Ovary (tissue), 9 donors: ENCODE data around the gene HOXB3. TPM values are rescaled to one million over a fixed set of nuclear protein-coding genes. Genes with fewer than 3 reads are reported as not detected.

Experiments
- DNase-seq, 5 donors: peaks; one replicate each; pipeline ENCODE4 v3.0.0-alpha.2; 2019 to 2020
- H3K27ac ChIP-seq, 2 donors: fragments of 200-600 bp; one replicate each; pipeline versions ENCODE4 v1.5.1 to v1.8.0; 2019 to 2022
- H3K27me3 ChIP-seq: fragments of 200-600 bp; one replicate; pipeline ENCODE4 v1.8.0; 2022
- H3K36me3 ChIP-seq: fragments of 200-600 bp; sonication (generic); one replicate; pipeline ENCODE4 v1.5.1; 2019
- H3K4me1 ChIP-seq: one replicate; pipeline ENCODE4 v1.8.1; 2013; ENCODE audit warnings: mild to moderate bottlenecking, moderate library complexity; ENCODE audit not compliant: insufficient read depth
- H3K4me3 ChIP-seq: fragments of 200-600 bp; sonication (generic); one replicate; pipeline ENCODE4 v1.5.1; 2017
- H3K9me3 ChIP-seq, 2 donors: fragments of 200-600 bp in 1 of 2; sonication (generic) in 1 of 2; one replicate each; pipeline versions ENCODE4 v1.5.1 to v1.8.1; 2013 to 2019; ENCODE audit warnings: mild to moderate bottlenecking in 1 of 2, moderate library complexity in 1 of 2
- EP300 ChIP-seq: sonication (generic); formaldehyde crosslinking; IDR thresholded peaks from one replicate; pipeline ENCODE4 v1.6.1; 2017; ENCODE audit warnings: antibody characterized with exemption
- POLR2A ChIP-seq: fragments of 450-650 bp; IDR thresholded peaks from one replicate; pipeline ENCODE4 v1.6.1; 2017; ENCODE audit warnings: antibody characterized with exemption, mild to moderate bottlenecking, moderate library complexity
- WGBS, 3 donors: extraction: QIAGEN DNeasy Blood & Tissue Kit in 1 of 3; methylation state at CpG; one replicate each; pipeline versions ENCODE4 v1.1.5 to v1.1.7; 2013 to 2017; 5-methylcytosine and 5-hydroxymethylcytosine counted together
- intact Hi-C, 4 donors: fragments of 100-400 bp; cut with DNase I; formaldehyde crosslinking; loops; one replicate each; pipeline versions ENCODE4 v1.11.0 to v1.15.1; 2022 to 2023
- polyA plus RNA-seq, 2 donors: library from polyadenylated mRNA; stranded (reverse); fragments of 200-250 nt in 1 of 2; fragments of 350-450 nt in 1 of 2; fragmentation: Illumina TruSeq in 1 of 2; extraction: RNeasy Lipid Tissue Mini Kit (QIAGEN cat#74804) in 1 of 2; gene quantifications; one replicate each; pipeline ENCODE4 v1.2.3, GENCODE V29; 2013 to 2014
- total RNA-seq, 7 donors: library from RNA; depleted of rRNA in 2 of 7; stranded (reverse); fragments of >200 nt in 2 of 7; fragmentation: NEBNext Ultra II Directional in 3 of 7; extraction: Animal tissue kit (Norgen Biotek cat#: 25700) in 3 of 7; gene quantifications; one replicate each; pipeline versions ENCODE4 v1.1.0 to v1.2.4, GENCODE V29; 2016 to 2023
- TF ChIP-seq, protein P1 (sequence below), 3 donors: fragments of 450-650 bp in 2 of 3; fragments of 200-600 bp in 1 of 3; IDR thresholded peaks; one replicate each; pipeline versions ENCODE4 v1.5.1 to v1.8.0; 2016 to 2022; ENCODE audit warnings: antibody characterized with exemption in 3 of 3, mild to moderate bottlenecking in 1 of 3
- donor health status: DM: no; HTN: no; CAD: no; lungs with moderate emphysema.
- donor health status: DM: no; HTN: no; CAD: no.
- donor health status: Bipolar disorder and iron deficiency.
- donor health status: DM: yes; HTN: yes; CAD: no.
- donor health status: DM: no; HTN: no; CAD: no.
- donor health status: DM: yes; HTN: yes; CAD: no.

Gene HOXB3
- total and polyA plus RNA-seq, 9 donors, result 0.43 to 10.7 (median 2.7) TPM

DNA sequence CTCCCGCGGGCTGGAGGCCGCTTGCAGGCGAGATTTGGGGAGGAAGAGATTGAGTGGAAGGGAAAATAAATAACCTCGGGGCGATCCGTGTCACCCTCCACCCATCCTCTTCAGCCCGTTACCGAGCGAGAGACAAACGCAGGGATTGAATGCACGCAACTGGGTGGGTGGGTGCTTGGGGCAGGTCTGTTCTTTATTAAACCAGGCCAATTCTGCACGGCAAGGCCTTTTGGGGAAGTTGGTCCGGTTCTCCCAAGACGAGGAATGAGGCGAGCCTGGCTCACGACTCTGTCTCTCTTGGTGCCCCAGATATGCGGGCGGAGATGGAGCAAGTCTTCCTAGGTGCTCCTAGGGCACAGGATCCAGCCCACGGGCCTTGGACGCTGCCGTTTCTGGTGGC is 21.2 kb upstream of the HOXB3 start:
- DNase-seq, result no peak
- Histone ChIP-seq H3K4me1 (peaks cover 2% of the 10 kb centered on the region), H3K27me3 (peaks cover 4% of the 10 kb centered on the region), H3K27ac (no peak overlapping the region), H3K9me3 (peaks cover 0 to 2% of the 10 kb centered on the region in 2 donors), H3K4me3 (peak overlapping the region; percentile 39), H3K36me3 (no peaks in the 10 kb centered on the region)
- TF ChIP-seq POLR2A, result no peak
- TF ChIP-seq EP300, result no peak
- TF ChIP-seq, protein P1, sequence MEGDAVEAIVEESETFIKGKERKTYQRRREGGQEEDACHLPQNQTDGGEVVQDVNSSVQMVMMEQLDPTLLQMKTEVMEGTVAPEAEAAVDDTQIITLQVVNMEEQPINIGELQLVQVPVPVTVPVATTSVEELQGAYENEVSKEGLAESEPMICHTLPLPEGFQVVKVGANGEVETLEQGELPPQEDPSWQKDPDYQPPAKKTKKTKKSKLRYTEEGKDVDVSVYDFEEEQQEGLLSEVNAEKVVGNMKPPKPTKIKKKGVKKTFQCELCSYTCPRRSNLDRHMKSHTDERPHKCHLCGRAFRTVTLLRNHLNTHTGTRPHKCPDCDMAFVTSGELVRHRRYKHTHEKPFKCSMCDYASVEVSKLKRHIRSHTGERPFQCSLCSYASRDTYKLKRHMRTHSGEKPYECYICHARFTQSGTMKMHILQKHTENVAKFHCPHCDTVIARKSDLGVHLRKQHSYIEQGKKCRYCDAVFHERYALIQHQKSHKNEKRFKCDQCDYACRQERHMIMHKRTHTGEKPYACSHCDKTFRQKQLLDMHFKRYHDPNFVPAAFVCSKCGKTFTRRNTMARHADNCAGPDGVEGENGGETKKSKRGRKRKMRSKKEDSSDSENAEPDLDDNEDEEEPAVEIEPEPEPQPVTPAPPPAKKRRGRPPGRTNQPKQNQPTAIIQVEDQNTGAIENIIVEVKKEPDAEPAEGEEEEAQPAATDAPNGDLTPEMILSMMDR (IDR thresholded peaks at IDR 0.05), result no peak
- 4% methylated on average over 22 of the region's 22 CpGs for WGBS, 3 donors
- intact Hi-C loops, result loop anchor here in 2 of 4 donors (10.0 kb wide), 1 partner anchor 586 kb away; no protein-coding TSS in a partner anchor

DNA sequence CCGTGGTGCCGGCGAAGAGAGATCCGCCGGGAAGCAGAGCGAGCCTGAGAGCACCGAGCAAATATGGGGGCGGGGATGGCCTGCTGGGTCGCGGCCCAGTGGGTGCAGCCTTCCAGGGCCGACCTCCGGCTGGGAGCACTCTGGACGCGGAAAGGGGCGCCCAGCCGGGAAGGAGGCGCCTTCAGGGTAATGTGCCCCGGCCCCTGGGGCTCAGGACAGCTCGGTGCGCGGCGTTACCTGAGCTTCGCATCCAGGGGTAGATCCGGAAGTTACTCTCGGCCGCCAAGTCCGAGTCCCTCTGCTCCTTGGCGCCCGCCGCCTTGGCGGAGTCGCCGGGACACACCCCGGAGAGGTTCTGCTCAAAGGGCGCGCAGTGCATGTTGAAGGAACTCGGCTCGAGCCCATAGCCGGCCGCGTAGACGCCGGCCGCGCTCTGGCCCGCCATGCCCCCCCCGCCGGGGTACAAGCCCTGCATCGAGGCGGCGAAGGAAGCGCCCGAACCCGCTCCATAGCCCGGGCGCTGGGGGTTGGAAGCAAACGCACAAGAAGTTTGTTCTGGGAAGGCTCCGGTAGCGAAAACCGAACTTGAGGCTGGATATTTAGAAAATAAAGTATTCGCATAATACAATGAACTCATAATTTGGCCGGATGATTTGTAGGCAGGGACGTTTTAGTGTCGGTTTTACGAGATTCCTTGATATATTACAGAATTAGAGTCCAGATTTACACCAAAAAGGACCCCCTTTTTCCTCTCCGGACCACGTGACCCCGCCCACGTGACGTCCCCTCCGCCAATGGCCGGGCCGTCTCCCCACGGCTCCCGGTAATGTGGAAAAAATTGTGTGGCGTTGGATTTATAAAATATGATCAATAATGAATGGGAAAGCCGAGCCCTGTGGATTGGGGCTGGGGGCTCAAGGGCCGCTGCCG is 20.5 kb upstream of the HOXB3 start, which contains the start of gene HOXB7:
HOXB7 (minus strand) TSS at position 736 of the 930 bp plus-strand sequence; CDS start at position 637, 99 bp downstream.
- Histone ChIP-seq H3K9me3 (peaks cover 0 to 6% of the 10 kb centered on the region in 2 donors), H3K36me3 (no peaks in the 10 kb centered on the region), H3K27ac (no peak within 1 kb of the TSS), H3K4me3 (peak within 1 kb of the TSS; percentile 39), H3K27me3 (peaks cover 5% of the 10 kb centered on the region), H3K4me1 (peaks cover 2% of the 10 kb centered on the region)
- WGBS, 3 donors, result 0 to 2% (median 1%) methylated on average over 75 to 79 of the region's 79 CpGs
- peak in 3 of 5 donors; percentile 37 to 61 (median 44) for DNase-seq
- TF ChIP-seq EP300 (no peak), POLR2A (no peak)
- TF ChIP-seq, protein P1 (IDR thresholded peaks at IDR 0.05), result no peak
- intact Hi-C loops, result loop anchor here in 2 of 4 donors (10.0 kb wide), 1 partner anchor 586 kb away; no protein-coding TSS in a partner anchor

DNA sequence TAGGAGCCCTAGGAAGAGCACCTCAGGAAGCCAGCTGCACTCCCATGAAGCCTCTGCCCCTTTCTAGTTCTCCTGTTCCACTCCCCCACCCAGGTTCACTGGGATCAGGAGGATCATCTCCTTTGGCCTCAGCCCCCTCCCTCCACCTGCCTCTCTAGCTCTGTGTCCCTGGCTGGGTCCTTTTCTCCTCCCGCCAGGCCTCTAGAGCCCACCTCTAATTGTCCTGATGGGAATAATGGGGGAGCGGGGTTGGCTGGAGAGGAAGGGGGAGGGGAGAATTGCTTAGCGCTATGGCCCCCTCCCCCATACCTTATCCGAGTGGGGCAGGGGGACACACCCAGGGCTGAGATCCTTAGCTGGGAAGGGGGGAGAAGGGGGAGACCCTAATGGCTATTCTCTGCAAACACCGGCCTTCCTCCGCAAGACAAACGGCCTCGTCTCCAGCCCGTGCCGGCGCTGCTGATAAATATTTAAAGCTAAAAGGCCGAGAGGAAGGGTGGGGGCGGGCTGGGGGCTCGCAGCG is 19.8 kb upstream of the HOXB3 start:
- no peak overlapping the region for H3K27ac ChIP-seq
- WGBS, 3 donors, result 4 to 6% (median 5%) methylated on average over 15 of the region's 15 CpGs
- TF ChIP-seq POLR2A, result no peak
- TF ChIP-seq, protein P1 (IDR thresholded peaks at IDR 0.05), result no peak
- no peak for TF ChIP-seq EP300
- peaks cover 0 to 6% of the 10 kb centered on the region in 2 donors for H3K9me3 ChIP-seq
- peaks cover 2% of the 10 kb centered on the region for H3K4me1 ChIP-seq
- peak overlapping the region; percentile 39 for H3K4me3 ChIP-seq
- peaks cover 5% of the 10 kb centered on the region for H3K27me3 ChIP-seq
- DNase-seq, result no peak
- intact Hi-C loops, result loop anchor here in 2 of 4 donors (10.0 kb wide), 1 partner anchor 585 kb away; no protein-coding TSS in a partner anchor
- no peaks in the 10 kb centered on the region for H3K36me3 ChIP-seq

DNA sequence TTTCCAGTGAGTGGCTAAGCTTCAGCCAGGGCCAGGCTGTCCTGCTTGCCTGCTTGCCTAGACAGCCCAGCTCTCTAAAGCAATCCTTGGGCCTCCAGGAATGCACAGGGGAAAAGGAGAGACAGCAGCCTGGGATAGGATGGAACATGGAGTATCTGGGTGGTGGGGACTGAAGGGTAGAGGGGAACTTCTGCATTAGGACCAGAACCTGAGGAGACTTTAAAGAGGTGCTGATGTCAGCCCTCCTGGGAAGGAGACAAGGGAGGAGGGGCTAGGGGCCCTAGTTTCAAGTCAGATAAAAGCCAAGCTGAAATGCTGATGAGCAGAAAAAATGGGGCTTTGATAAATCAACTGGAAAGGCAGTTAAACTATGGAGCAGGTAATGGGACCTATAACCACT is 19.0 kb upstream of the HOXB3 start:
- Histone ChIP-seq H3K4me3 (no peak overlapping the region), H3K27ac (no peak overlapping the region), H3K9me3 (peaks cover 0 to 6% of the 10 kb centered on the region in 2 donors), H3K27me3 (peaks cover 5% of the 10 kb centered on the region), H3K36me3 (no peaks in the 10 kb centered on the region), H3K4me1 (peaks cover 2% of the 10 kb centered on the region)
- DNase-seq, result no peak
- intact Hi-C loops, result no loop called here
- TF ChIP-seq EP300 (no peak), POLR2A (no peak)
- TF ChIP-seq, protein P1 (IDR thresholded peaks at IDR 0.05), result no peak
